ENCODE data around the gene ADGRF5.

Gene ADGRF5, protein sequence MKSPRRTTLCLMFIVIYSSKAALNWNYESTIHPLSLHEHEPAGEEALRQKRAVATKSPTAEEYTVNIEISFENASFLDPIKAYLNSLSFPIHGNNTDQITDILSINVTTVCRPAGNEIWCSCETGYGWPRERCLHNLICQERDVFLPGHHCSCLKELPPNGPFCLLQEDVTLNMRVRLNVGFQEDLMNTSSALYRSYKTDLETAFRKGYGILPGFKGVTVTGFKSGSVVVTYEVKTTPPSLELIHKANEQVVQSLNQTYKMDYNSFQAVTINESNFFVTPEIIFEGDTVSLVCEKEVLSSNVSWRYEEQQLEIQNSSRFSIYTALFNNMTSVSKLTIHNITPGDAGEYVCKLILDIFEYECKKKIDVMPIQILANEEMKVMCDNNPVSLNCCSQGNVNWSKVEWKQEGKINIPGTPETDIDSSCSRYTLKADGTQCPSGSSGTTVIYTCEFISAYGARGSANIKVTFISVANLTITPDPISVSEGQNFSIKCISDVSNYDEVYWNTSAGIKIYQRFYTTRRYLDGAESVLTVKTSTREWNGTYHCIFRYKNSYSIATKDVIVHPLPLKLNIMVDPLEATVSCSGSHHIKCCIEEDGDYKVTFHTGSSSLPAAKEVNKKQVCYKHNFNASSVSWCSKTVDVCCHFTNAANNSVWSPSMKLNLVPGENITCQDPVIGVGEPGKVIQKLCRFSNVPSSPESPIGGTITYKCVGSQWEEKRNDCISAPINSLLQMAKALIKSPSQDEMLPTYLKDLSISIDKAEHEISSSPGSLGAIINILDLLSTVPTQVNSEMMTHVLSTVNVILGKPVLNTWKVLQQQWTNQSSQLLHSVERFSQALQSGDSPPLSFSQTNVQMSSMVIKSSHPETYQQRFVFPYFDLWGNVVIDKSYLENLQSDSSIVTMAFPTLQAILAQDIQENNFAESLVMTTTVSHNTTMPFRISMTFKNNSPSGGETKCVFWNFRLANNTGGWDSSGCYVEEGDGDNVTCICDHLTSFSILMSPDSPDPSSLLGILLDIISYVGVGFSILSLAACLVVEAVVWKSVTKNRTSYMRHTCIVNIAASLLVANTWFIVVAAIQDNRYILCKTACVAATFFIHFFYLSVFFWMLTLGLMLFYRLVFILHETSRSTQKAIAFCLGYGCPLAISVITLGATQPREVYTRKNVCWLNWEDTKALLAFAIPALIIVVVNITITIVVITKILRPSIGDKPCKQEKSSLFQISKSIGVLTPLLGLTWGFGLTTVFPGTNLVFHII (N-terminal part only)

DNA sequence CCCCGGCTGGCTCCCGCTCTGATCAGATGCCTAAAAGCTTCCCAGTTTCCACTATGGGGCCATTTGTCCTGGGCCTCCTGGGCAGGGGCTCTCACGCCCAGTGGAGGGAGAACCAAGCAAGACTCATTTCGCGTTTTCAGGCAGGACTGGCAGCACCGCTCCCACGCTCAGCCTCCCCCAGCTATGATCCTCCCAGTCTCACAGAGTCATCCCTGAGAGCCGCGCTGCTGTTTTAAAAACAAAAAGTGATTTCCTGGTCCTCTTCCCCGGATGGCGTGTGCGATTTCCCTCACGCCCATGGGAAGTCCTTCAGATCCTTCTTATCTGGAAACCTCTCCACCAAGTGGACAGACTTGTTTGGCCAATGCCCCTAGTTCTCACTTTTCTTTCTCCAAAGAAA is at the start of gene ADGRF5:
ADGRF5 (minus strand) TSS at position 208 of the 400 bp plus-strand sequence. CDS start 15,176 bp downstream, outside the sequence.
- no peak for DNase-seq (ENCODE audit: low read depth, low spot score)

DNA sequence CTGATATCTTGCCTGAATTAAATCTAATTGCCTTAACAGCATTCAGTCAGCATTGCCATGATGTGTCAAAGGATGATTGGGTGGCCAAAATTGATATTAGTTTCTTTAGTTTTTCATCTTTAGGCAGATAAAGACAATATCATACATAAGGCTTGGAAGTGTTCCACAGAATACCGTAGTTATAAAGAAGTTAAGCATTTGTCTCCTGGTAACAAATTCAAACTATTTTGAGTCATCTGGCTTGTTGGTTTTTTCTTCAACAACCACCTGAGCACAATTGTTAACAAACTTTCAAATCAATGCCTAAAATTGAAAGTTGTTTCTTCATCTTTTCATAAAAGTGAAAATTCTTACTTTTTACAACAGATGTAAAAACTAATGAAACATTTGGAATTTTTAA is 47.5 kb upstream of the ADGRF5 start:
- DNase-seq (ENCODE audit: low read depth, low spot score) = no peak

DNA sequence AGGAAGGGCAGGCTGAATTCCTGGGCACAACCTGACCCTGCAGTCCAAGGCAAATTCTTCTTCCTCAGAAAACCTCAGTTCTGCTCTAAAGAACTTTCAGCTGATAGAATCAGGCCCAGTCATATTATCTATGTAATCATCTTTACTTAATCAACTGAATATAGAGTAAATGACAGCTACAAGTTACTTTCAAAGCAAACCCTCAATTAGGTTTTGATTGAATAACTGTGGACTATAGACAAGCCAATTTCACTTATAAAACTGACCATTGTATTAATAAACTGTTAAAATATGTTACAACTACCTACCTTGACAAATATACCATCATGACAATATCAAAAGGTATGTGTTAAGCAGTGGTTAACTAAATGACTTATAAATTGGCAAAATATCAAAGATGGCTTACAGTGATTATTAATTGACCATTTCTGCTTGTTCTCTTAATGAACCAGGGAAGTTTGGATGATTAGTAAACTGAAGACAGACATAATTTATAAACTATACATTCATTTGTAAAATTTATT is 46.1 kb upstream of the ADGRF5 start:
- DNase-seq (ENCODE audit: low read depth, low spot score) = no peak

DNA sequence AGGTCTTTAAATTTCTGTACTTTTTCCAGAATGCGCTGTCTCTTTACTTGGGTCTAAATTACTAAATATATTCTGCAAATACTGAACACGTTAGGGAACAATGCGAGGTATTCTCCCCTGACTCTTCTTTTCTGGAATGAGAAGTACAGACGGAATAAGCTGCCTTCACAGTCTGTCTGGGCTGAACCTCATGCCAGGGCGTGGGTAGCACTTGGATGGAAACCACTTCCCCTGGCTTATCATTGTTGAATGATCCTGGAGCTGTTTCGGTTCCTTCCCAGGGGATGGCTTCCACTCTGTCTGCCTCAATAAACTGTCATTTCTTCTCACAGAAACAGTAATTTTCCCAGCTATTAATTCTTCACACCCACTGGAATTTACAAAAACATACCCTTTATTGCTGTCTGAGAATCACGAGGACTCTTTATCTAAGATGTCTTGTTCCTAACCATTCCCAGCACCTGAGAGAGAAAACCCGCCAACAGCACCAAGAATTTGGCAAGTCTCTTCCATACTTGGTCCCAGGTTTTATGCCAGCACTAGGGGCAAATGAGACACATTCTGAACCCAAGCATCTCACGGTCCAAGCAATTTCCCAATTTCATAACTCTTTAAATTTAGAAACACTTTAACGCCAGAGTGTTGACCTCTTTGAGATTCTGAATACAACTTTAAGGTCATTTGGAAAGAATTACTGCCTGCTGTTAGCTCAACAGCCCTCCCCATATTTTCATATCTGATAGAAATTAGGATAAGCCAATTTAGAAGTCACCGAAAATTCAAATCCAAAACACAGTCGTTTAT is 43.2 kb upstream of the ADGRF5 start:
- no peak for DNase-seq (ENCODE audit: low read depth, low spot score)

DNA sequence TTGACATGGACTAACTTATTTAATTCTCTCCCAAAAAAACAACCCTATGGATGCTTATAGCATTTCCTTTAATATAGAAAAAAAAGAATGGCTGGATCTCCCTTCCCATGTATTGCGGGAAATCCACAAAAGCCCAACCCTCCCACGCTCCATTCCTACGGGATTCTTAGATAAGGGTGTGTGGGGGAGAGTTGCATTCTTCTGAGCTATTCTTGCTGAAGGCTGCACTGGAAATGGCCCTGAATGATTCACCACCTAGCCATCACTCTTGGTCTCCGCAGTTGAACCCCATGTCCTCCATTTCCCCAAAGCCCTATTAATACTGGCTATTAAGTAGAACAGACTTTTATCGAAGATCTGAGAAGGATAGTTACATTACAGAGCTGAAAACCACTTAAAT is 41.9 kb upstream of the ADGRF5 start:
- no peak for DNase-seq (ENCODE audit: low read depth, low spot score)

DNA sequence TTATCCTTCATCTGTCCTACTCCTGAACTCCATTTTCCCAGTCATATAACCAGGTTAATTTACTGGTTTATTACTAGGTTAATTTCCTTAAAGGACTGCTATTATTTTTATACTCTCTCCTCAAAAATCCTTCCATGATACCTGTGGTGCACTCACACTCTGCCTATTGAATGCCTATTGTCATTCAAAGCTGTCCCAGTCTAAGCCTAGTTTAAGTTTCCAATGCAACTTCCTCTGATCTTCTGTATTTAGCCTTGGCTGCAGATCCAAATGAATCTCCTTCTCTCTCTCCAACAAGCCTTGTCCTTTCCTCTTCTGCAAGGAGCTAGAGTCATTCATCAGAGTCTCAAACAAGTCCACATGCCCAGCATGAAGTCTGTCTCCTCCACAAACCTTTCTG is 41.3 kb upstream of the ADGRF5 start:
- DNase-seq (ENCODE audit: low read depth, low spot score) = no peak

DNA sequence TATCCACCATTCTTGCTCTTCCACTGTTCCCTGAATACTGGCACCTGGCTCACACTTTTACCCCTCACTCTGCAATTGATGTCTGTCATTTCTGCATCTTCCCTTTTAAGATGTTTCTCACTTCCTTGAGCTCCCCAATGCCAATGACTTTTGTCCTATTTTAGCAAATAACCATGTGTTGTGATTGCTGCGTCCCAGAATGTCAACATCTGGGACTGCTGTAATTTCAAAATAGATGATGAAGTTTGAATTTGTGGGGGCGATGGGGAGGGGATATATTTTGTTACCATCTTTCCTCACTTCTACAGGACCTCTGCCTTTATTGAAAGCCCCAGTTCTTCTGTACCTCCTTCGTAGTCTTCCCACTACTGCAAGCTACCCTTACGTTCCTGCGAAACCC is 40.0 kb upstream of the ADGRF5 start:
- no peak for DNase-seq (ENCODE audit: low read depth, low spot score)

DNA sequence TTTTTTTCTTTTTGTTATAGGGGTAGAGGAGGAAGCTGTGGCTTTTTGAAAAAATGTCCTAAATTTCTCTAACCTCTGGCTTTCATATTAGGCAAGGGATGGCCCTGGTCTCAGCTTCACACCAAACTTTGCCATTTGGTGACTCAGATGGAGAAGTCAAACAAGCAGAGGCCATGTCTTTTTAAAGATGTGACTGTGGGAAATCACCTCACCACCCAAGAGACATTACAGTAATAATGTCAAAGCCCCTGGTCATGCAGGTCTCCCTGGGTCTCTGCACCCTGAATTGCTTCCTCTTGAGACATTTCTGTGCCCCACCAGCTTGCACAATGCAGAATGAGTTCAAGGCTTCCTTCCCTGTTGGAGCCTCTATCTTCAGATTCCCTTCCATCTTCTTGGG is 39.5 kb upstream of the ADGRF5 start:
- DNase-seq (ENCODE audit: low read depth, low spot score) = no peak

DNA sequence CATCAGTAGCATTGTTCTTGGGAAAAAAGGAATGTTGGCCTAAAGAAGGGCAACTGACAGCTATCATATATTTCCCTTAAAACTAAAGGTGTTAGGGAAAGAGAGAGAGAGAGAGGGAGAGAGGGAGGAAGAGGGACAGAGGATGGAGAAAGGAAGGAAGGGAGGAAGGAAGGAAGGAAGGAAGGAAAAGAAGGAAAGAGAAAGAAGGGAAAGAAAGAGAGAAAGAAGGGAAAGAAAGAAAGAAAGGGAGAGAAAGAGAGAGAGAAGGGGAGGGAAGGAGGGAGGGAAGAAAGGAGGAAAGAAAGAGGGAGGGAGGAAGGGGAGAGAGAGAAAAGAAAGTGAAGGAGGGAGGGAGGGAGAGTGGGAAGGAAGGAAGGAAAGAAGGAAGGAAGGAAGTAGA is 37.7 kb upstream of the ADGRF5 start:
- no peak for DNase-seq (ENCODE audit: low read depth, low spot score)

DNA sequence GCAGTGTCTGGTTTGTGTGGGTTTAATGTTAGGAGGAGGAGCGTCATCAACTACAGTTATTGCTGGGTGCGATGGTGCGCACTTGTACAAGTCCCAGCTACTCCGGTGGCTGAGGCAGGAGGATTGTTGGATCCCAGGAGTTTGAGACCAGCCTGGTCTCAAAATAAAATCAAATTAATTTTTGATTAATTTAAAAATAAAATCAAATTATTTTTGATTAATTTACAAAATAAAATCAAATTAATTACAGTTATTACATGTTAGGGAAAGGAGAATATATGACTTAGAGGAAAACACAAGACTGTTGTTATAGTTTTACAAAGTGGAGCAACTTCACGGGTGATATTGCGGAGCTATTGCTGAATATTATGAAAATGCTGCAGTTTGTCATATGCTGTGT is 34.7 kb upstream of the ADGRF5 start:
- no peak for DNase-seq (ENCODE audit: low read depth, low spot score)

DNA sequence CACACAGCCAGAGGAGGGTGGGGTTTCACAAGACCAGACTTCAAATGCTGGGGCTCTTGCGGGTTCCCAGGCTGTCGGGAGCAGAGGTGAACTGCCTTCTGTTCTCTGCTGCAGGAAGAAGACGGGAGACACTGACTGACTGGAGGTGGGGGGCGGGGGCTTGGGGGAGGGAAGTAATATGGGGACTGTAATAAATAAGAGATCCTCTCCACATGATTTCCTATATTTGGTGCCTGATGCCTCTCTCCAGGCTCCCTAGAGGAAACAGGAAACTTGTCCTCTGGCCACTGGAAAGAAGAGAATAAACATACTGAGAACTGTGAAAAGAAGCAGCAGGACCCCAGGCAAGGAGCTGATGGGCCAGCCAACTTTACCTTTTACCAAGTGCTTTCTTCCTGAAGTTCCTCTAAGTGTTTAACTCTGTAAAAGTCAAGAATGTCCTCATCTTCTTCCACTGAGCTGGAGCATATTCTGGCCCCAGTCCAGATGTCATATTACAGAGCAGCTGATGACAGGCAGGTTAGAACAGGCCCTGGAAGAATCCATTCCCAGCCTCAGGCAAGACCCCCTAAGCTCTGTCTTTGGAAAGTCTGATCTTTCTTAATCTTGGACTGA is 33.2 kb upstream of the ADGRF5 start:
- no peak for DNase-seq (ENCODE audit: low read depth, low spot score)

DNA sequence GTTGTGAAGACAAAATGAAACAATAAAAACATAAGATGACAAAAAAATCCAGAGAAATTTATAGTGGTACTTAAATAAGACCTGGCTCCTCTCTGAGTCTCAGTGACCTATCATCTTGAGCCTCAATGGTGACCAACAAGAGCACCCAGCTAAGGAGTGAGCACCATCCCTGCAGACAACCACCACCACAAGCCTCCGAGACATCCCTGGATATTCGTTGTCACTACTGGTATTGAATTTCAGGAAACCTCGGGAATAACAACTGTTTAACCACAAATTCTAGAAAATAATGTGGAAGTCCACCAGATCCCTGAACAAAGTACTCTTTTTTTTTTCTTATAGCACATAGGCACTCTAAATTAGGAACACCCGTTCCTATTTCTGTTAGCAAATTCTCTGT is 32.2 kb upstream of the ADGRF5 start:
- no peak for DNase-seq (ENCODE audit: low read depth, low spot score)

DNA sequence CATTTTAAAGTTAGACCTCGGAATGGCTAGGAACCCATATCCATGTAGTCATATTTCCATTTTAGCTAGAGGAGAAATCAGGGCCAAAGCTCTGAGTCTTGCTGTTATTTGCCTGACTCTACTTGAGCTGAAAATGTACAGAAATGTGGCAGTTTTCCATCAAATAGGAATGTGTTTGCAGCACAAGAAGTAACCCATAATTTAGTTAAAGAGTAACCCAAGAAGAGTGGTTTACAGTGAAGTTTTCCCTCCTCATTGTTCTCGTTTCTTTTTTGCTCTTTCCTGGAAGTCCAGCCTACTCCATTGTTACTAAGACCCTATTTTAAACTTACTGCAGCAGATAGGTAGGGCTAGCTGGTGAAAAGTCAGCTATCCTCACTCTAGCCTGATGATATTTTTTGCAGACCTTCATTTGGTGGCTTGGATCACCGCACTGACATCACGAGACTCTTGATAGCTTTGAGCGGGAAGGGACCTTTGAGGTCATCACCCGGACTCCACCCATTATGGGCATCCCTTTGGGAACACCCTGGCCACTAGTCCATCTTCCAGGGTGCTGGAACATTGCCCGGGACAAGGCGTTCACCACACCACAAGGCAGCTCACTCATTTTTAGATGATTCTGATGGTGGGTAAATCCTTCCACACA is 28.0 kb upstream of the ADGRF5 start:
- DNase-seq (ENCODE audit: low read depth, low spot score) = no peak

DNA sequence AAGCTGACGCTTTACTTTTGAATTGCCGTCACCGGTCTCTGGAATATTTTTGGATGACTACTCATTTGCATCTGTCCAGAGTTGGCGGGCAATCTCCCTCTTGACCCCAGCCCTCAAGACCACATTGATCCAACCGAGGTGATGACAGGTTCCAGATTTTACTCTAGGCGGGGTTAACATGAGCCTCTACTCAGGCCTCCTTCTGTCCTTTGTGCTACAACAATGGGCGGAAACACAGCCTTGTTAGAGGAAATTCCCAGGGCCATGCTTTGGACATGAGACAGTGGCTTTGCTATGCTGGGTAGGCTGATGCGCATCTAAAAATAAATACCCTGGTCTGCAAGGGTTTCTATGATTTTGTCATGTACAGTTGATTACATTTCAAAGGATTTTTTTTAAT is 27.0 kb upstream of the ADGRF5 start:
- no peak for DNase-seq (ENCODE audit: low read depth, low spot score)

DNA sequence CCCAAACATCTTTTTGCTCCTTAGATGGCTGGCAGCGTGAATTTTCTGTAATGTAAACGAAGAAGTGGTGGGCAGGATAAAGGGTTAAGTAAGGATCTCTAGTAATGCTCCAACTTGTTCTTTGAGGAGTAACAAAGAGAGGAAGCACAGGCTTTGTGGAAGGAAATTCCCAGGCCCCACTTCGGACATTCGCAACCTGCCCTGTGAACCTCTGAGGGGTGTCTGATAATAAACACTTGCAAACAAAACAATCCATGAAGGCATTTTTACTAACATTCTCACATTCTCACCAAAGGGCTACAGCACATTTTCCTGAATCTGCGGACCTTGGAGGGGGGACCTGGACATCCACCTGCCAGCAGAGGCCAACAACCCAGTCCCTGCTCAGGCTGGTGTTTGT is 25.8 kb upstream of the ADGRF5 start:
- no peak for DNase-seq (ENCODE audit: low read depth, low spot score)

DNA sequence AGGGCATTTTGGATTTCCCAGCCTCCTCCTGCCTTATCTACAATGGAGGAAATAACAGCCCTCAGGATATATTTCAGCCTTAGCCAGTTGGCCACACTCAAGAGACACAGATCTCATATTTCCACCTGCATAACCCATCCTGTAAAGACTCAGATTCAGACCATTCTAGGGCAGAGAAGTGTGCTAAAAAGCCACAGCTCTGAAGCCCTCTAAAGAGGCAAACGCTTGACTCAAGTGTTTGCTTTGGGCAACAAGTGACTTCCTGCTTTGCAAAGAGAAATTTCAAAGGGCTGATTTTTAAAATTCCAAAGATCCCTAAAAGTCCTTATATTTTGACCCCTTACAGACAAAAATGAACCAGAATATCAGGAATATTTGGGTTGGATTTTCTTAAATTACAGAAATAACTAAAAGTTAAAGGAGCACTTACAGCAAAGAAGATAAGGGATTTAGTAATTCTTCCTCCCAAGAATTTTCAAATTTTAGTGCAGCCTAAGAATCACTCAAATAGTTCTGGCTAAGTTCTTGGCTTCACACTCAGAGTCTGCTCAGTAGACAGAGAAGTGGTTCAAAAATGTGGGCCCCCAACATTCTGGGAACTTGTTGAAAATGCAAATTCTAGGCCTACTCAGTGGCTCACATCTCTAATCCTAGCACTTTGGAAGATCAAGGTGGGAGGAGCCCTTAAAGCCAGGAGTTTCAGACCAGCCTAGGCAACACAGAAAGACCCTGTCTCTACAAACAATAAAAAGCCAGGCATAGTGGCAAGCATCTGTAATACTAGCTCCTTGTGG is 18.9 kb upstream of the ADGRF5 start:
- no peak for DNase-seq (ENCODE audit: low read depth, low spot score)

DNA sequence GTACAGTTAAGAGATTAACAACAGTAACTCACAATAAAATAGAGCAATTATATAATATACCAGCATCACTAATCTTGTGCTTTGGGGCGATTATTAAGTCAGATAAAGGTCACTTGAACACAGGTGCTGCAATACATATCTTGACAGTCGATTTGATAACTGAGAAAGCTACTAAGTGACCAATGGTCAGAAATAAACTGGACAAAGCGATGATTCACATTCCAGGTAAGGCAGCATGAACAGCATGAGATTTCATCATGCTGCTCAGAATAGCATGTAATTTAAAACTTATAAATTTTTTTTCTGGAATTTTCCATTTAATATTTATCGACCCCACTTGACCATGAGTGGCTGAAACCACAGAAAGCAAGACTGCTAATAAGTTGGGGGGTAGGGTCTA is 15.9 kb upstream of the ADGRF5 start:
- no peak for DNase-seq (ENCODE audit: low read depth, low spot score)

DNA sequence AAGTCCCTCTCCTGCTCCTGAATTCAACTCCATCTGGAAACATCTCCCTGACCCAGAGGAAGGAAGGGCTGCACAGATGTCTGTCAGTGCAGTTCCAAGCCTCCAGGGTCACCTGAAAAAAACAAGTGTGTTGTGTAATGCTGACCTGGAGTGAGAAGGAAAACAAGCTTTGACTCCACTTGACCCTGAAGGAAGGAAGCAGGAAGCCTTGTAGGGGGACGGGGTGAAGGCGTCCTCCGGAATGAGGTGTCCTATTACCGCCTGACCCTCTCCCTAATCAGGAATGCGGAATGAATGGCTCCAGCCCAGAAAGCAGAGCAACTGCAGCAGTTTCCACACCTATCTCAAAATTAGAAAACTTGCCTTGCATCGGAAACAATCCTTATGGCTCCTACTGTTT is 13.9 kb upstream of the ADGRF5 start:
- DNase-seq (ENCODE audit: low read depth, low spot score) = peak; percentile 52

DNA sequence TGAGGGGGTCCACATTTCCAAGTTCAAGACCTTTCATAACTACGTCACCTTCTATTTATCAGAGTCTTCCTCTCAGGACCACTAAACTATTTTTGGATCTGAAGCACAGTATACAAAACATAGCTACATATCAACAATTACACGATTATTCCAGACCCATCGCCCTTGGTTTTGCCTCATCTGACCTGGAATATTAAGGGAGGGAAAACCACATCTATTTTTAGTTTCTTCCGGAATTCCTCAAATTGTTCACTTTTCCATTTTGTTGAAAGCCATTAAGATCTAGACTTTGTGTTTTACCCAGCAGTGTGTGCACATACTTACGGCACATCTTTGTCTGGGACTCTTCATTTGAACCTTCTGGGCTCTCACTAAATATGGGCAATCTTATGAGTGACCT is 12.0 kb upstream of the ADGRF5 start:
- no peak for DNase-seq (ENCODE audit: low read depth, low spot score)
